ENCODE data around the gene GRIK2. TPM values are rescaled to one million over a fixed set of nuclear protein-coding genes. Genes with fewer than 3 reads are reported as not detected.

GRIK2 gene
- total RNA-seq, 1 experiment from 2014 or later = 0.70 TPM

GRCh38 chr6:101879782-101880181 lies 486.3 kb downstream of the GRIK2 start:
- no peak overlapping the region for H2BK5ac ChIP-seq (ENCODE audit: insufficient read length, low read length)
- Mint-ChIP-seq H3K4me3 (no peak overlapping the region), H3K27ac (no peak overlapping the region), H3K4me1 (peaks cover 10 to 12% of the 10 kb centered on the region in 2 experiments), H3K36me3 (ENCODE audit: insufficient read depth in 1 of 3, low read depth in 3 of 3) (0 out of 7 replicates have a peak, but pooled peaks cover 0 to under 1% (median 0%) of the 10 kb centered on the region in 3 experiments), H3K9me3 (no peaks in the 10 kb centered on the region), H3K27me3 (ENCODE audit: low read depth) (no peaks in the 10 kb centered on the region)
- H3K79me2 ChIP-seq (ENCODE audit: insufficient read depth, low read length) = no peaks in the 10 kb centered on the region
- no CpG with 5 or more reads among the region's 4 CpGs for WGBS (ENCODE audit: extremely low coverage, insufficient read length, low lambda C conversion rate)
- H3K9me3 ChIP-seq (ENCODE audit: control insufficient read depth, low read depth, low read length) = no peaks in the 10 kb centered on the region
- no peak overlapping the region for H4K8ac ChIP-seq (replicated peaks; ENCODE audit: insufficient read length, low read depth, low read length)
- no peak overlapping the region for H3K4me2 ChIP-seq (ENCODE audit: insufficient read depth, insufficient read length, low read length)
- H3K18ac ChIP-seq (ENCODE audit: insufficient read length, low read depth, low read length) = no peak overlapping the region
- no peak overlapping the region for H2BK12ac ChIP-seq (ENCODE audit: insufficient read length, low read depth, low read length)
- H4K91ac ChIP-seq (ENCODE audit: insufficient read length, low read depth, low read length) = no peak overlapping the region
- H3K9ac ChIP-seq (ENCODE audit: extremely low read depth, insufficient read length, low read length) = no peak overlapping the region
- no peak overlapping the region for H3K23ac ChIP-seq (ENCODE audit: insufficient read length, low read depth, low read length)
- TF ChIP-seq CTCF (conservative IDR thresholded peaks at IDR 0.05) = no peak
- no peak overlapping the region for H3T11ph ChIP-seq (ENCODE audit: low read length)
- no peak overlapping the region for H3K4ac ChIP-seq (ENCODE audit: low read depth, low read length)
- H2BK15ac ChIP-seq (ENCODE audit: low read depth, low read length) = no peak overlapping the region
- H4K20me1 ChIP-seq (ENCODE audit: control insufficient read depth, insufficient read depth, insufficient read length) = no peaks in the 10 kb centered on the region
- H3K27ac ChIP-seq (ENCODE audit: insufficient read length, low read depth, low read length) = no peak overlapping the region
- H3K23me2 ChIP-seq (ENCODE audit: insufficient read length, low read depth, low read length, poor library complexity, severe bottlenecking) = no peaks in the 10 kb centered on the region
- no peak overlapping the region for H3K14ac ChIP-seq (ENCODE audit: insufficient read depth, low read length)
- no peak overlapping the region for H2AK5ac ChIP-seq (ENCODE audit: insufficient read length, low read length)
- DNase-seq = no peak
- no peaks in the 10 kb centered on the region for H3K79me1 ChIP-seq (ENCODE audit: insufficient read depth, low read depth, low read length, poor library complexity, severe bottlenecking)
- no peak overlapping the region for H2BK20ac ChIP-seq (ENCODE audit: low read depth, low read length, poor library complexity, severe bottlenecking)
- H3K4me1 ChIP-seq (ENCODE audit: insufficient read depth, low read length) = no peaks in the 10 kb centered on the region
- no peak overlapping the region for H2BK120ac ChIP-seq (ENCODE audit: low read depth, low read length, poor library complexity, severe bottlenecking)
- H3K56ac ChIP-seq (ENCODE audit: insufficient read length, low read depth, low read length) = no peak overlapping the region
- no peak overlapping the region for H2AFZ ChIP-seq (ENCODE audit: low read length)
- no peaks in the 10 kb centered on the region for H3K27me3 ChIP-seq (ENCODE audit: insufficient read depth, low read length)
- no peak overlapping the region for H4K5ac ChIP-seq (ENCODE audit: insufficient read length, low read depth, low read length)

Measured in H9 (cell line).